HUDEP-2 (cell line): Measurements from ENCODE around the gene PGS1.

Source experiments
- DNase-seq, 76 experiments: peaks; one replicate each; lab custom pipeline; 2025; ENCODE audit not compliant: unreplicated experiment in 76 of 76; lab: John Stamatoyannopoulos, UW

Gene PGS1

DNA sequence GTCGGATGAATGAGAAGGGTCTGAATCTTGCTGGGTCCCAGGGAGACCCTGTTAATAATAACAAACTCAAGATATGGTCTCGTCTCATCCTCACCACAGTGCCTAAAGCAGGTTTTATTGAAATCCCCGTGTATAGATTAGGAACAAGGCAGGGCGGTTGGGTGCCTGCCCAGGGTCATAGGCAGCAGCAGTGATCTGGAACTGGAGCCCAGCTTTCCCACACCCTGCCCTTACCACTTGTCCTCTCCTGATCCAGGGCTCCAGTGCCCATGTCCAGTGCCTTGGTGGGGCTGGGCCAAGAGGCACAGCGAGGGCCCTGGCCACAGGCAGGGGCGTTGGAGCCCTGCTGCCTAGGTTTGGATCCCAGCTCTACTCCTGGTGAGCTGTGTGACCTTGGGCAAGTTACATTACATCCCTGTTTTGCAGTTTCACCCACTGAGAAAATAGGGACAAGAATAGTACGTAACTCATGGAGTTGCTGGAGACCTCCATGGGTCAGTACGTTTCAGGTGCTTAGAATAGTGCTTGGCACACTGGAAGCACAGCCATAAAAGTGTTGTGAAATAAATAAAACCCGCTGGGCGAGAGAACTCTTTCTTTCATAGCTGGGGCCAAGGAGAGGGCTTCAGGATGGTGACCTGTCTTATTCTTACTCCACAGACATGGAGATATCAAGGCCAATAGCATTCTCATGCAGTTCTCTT lies 32.5 kb upstream of the PGS1 start:
- no peak for DNase-seq

DNA sequence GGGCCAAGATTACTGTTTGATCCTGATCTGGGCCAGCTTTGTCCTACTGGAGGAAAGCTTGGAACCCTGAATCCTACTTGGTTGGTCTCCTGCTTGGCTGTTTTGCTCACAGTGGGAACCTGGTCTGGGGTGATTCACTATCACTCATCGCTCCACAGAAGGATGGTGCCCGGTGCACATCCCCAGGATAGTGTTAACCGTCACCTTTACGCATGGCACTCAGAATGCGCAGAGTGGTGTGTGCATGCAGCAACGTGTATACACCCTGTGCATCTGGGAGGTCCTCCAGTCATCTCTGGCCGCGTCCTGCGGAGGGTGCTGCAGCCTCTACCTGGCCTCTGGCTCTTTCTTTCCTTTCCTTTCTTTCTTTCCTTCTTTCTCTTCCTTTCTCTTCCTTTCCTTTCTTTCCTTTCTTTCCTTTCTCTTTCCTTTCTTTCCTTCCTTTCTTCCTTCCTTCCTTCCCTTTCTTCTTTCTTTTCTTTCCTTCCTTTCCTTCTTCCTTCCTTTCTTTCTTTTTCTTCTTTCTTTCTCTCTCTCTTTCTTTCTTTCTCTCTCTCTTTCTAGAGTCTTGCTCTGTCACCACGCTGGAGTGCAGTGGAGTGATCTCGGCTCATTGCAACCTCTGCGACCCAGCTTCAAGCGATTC lies 31.7 kb upstream of the PGS1 start:
- no peak for DNase-seq

DNA sequence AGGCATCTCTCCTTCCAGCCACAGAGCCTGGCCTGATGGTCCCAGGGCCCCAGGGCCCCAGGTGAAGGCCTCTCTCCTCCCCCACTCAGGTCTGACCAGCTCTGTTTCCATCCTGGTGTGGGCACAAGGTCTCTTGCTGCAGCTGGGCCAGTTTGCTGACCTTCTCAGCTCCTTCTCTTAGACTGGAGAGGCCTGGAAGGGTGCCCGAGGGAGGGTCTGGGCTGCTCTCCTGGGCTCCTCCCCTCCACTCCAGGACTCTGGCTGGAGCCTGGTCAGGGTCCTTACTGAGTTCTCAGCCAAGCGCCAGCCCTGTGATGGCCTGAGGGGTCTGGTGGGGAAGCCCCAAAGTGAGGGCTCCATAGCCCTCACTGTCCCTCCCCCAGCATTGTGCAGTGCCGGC lies 31.0 kb upstream of the PGS1 start:
- no peak for DNase-seq

DNA sequence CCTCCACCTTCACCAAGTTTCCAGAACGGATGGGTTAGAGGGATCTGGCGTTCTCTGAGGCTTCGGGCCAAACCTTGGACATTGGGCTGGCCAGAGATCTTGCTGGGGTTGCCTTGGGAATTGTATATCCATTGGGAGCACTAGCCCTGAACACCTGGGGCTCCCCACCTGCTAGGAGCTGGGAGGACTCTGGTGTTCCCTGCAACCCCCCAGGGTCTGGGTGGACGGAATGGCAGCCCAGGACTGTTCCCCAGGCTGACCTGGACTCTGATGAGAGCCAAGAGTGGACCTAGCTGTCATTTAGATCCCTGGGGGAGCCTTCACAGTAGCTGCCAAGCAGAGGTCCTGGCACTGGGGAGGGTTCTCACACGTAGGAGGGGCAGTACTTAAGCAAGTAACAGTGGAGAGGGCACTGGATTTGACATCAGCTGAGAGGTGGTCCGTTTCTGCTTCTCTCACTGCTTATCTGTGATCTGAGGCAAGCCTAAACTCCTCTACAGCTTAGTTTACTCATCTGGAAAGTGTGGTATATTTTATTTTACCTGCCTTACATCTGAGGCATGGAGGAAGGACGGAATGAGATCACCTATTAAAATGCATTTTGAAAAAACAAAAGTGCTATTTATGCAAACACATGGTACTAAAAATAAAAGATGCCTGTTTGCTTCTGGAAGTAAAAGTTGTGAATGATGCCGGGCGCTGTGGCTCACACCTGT lies 30.2 kb upstream of the PGS1 start:
- no peak for DNase-seq

DNA sequence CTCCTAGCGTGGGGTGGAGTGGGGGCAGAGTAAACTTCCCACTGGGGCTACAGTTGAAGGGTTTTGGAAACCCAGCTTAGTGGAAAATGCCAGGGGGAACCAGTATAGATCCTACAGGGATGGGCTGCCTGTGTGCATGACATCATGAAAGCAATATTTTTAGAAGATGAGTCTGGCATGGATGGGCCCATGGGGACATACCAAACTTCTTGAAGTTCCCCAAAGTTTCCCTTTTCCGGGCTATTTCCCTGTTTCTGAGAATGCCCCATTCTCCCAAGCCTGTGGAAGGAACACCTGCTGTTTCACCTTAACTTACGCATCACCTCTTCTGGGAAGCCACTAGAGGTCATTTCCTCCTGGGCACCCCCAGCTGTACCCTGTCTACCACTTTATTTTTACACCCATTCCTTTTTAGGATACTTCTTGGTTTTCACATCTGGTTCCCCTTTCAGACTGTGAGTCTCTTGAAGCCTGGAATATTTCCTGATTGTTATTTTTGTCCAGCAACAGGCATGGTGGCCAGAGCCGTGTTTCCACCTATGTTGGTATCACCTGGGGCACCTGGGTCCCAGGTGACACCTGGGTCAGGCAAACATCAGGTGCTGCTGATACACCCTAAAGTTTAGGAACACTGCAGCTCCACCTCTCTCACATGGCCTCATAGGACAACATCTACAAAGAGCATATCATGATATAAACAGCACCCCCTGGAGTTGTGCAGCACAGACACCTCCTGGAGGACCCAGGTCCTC lies 28.4 kb upstream of the PGS1 start:
- no peak for DNase-seq

DNA sequence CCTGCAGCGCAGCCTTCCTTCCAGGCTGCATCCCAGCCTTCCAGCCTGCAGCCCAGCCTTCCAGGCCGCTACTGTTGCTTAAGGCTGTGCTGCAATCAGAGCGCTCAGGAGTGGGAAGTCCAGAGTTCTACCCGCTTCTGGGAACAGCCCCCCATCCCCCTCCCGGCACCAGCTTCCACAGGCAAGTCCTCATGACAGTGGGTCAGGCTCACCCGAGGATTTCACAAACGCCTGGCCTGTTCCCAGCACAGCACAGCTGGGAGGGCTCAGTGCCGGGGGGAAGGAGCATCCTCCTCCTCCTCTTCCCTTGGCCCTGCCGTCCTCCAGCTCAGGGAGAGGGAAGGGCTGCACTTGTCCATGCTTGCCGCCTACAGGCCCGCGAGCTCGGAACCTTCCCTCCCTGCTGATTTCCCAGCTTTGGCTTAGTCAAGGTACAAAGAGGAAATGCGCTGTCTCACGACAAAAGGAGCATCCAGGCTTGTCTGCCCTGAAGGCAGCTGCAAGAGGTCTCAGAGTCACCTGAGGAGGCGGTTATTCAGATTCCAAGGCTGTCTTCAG lies 26.9 kb upstream of the PGS1 start:
- DNase-seq = no peak

DNA sequence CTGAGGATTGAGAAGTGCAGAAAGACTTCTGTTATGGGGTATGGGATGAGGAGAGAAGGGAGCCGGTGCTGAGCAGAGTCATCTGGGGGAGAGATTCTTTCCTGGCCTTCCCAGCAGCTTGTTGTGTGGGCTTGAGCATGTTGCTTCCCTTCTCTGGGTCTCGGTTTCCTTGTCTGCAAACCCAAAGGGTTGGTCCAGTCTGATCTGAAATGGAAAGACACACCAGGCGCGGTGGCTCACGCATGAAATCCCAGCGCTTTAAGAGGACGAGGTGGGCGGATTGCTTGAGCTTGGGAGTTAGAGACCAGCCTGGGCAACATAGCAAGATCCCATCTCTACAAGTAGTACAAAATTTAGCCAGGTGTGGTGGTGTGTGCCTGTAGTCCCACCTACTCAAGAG lies 24.6 kb upstream of the PGS1 start:
- no peak for DNase-seq

DNA sequence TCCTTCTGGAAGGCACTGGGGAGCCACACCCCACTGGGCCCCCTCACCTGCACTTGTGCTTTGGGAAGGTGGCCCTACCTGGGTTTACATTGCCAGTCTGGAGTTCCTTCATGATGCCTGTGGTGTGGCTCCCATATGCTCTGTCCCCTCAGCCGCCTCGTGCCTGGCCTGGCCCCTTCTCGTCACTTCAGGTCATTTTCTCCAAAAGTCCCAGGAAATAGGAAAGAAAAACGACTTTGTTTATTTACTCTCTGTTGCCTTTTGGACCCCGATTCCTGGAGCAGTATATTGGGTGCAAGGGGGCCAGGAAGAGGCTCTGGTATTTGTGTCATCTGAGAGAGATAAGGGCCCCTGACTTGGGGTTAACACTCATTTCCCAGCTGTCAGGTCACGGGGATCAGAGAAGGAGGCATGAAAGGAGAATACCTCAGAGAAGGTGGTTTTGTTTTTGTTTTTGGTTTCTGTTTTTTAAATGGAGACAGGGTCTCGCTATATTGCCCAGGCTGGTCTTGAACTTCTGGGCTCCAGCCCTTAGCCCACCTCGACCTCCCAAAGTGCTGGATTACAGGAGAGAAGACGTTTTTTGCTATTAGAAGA lies 23.3 kb upstream of the PGS1 start:
- no peak for DNase-seq

DNA sequence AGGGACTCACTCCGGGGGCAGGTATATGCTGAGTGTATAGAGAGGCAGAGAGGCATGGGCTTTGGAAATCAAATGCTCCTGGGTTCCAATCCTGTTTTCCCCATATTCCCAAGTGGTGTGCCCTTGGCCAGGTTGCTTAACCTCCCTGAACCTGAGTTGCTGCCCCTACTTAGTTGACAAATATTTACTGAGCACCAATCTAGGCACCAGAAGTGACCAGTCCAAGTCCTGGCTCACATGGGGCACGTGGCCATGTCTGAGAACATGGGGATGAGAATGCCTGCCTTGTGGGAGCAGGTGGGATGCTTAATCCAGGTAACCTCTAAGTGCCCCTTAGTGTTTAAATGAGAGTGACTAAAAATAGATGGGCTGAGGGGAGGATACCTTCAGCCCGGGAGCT lies 22.7 kb upstream of the PGS1 start:
- no peak for DNase-seq

DNA sequence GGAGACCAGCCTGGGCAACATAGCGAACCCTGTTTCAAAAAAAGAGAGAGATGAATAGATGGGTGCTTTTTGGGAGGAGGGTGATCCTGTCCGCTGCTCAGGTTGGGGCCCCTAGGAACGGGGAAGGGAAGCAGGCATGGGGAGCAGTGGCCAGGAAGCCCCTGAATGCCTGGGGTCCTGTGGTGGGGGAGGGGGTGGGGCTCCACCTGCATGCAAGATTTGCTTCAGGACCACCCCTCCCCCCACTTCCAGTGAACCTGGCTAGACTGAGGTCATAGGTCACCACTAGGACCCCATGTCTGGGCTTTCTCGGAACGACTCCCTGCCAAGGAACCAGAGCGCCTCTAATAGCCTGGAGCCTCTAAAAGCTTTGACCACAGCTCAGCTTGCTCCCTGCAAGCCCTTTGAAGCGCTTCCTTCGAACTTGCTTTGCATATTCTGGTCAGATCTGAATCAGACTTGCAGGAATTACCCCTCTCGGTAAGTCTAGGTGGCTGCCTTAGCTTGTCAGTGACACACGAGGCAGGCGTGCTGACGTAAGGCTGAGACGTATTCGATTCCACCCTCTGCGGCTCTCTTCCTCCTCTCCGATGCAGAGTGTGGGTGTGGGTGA lies 22.2 kb upstream of the PGS1 start:
- DNase-seq = peak in 3 of 76 experiments; percentile 10 to 39 (median 30)

DNA sequence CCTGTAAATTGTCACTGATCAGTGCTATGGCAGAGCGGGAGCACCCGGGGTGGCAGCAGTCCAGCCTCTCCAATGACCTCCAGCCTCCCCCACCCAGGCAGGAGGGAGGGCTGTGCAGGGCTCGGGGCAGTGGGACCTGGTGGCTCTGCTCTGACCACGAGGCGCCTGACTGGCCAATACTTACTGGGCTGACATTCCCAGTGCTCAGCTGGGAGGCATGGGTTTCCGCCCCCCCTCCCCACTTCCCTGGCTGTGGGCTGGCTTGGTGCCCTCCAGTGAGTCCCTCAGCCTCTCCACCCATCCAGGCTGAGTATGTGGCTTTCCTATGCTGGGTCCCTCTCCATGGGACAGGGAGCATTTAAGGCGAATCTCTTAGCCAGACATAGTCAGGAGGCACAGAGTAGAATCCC lies 21.3 kb upstream of the PGS1 start:
- DNase-seq = no peak

DNA sequence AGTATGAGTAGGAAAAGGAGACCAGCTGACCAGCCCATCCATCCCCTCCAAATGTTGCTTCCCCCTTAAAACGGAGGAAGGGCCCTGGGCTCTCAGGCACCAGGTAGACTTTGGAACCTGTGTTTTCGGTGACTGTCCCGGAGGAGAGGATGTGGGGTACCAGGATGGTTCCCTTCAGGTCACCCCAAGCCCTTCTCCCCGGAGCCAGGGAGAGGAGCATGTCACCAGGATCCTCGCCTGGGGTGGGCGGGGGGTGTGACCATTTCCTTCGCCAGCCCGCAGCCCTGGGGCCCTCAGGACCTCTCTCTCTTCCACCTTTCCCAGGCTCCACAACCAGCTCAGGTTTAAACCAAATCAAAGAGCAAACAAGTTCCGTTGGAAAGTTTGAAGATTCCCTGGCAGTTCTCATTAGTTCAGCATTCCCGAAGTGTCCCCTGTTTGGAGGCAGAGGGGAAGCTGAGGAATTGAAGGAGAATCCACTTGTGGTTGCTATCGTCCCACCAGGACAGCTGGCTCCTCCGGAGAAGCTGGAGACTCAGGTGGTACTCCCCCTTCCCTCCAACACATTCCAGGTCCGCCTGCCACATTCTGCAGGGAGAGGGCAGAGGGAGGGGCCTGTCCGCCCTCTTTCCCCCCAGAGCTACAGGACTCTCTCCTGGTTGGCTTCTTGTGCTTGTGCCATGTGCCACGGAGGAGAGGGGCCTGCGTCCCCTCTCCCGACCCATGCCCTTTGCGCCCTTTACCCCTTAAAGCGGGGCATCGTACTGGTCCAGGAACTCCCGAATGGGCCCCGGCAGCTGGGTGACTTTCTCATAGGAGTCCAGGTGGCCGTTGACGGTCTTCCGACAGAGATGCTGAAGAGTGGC lies 20.5 kb upstream of the PGS1 start:
- DNase-seq = no peak

DNA sequence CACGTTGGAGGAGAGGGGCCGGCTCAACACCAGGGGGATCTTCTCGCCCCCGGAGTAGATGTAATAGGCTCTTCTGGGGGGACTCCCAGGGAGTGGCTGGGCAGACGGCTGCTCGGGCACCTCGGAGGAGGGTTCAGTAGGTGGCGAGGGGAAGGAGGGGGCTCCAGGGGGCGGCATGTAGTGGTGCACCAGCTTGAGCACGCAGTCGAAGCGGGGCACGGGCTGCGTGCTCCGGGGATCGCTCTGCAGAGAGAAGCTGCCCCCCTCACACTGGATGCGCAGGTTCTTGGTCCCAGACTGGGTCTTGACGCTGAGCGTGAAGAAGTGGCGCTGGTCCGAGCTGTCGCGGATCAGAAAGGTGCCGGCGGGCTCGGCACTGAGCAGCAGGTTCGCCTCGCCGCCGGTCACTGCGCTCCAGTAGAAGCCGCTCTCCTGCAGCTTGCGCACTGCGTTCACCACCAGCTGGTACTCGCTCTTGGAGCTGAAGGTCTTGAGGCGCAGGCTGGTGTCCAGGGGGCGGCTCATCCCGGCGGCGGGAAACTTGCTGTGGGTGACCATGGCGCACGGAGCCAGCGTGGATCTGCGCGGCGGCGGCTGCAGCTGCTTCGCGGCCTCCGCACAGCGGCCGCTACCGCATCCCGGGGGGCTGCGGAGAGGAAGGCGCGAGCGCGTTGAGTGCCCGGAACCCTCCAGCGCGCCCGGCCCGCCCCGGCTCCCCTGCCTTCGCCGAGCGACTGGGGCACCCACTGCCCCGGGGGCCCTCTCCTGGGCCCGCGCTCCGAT lies 19.7 kb upstream of the PGS1 start:
- no peak for DNase-seq

DNA sequence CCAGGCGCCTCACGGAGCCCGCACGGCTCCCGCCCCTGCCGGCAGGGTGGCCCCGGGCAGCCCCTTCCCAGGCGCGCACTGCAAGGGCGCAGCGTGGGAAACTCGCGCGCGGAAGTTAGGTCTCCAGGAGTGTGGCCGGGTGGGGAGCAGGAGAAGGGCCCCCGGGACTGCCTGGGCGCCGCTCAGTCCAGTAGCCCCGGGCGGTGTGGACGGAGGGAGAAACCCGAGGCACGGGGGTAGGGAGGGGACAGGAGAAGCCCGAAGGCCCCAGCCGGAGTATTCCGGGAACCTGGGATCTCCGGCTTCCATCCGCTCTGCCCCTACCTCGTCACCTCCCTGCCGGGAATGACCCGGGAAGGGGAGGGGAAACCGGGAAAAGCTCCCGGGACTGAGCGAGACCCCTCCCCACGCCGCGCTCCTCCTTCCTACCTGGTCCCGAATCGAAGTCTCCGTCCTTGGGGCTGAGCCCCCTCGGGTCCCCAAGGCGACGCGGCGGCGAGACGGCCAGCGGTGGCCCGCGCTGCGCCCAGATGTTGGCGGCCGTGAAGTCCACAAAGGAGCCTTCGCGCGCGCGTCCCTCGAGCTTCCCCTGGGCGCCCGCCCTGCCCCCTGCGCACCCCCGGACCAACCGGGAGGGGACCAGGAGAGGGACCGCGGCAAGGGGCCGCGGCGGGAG lies 19.0 kb upstream of the PGS1 start:
- DNase-seq = no peak

DNA sequence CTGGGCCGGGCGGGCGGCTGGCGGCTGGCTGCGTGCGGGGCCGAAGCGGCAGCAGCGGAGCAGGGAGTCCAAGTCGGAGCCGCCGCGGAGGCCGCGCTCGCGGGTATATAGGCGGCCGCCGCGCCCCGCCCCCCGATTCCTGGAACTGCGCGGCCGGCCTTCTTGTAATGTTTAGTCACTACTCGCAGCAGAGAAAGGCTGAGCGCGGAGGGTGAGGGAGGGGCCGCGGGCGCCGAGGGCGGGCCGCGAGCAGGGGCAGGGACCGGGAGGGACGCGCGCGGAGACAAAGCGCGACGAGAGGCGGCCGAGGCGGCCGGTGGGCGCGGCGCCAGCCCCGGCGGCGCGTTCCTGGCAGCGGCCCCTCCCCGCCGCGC lies 18.5 kb upstream of the PGS1 start, which contains the start of gene SOCS3:
SOCS3 (minus strand) TSS at position 81 of the 374 bp plus-strand sequence. CDS start 982 bp downstream, outside the sequence.
- DNase-seq = peak in 73 of 76 experiments; percentile 29 to 95 (median 85)

DNA sequence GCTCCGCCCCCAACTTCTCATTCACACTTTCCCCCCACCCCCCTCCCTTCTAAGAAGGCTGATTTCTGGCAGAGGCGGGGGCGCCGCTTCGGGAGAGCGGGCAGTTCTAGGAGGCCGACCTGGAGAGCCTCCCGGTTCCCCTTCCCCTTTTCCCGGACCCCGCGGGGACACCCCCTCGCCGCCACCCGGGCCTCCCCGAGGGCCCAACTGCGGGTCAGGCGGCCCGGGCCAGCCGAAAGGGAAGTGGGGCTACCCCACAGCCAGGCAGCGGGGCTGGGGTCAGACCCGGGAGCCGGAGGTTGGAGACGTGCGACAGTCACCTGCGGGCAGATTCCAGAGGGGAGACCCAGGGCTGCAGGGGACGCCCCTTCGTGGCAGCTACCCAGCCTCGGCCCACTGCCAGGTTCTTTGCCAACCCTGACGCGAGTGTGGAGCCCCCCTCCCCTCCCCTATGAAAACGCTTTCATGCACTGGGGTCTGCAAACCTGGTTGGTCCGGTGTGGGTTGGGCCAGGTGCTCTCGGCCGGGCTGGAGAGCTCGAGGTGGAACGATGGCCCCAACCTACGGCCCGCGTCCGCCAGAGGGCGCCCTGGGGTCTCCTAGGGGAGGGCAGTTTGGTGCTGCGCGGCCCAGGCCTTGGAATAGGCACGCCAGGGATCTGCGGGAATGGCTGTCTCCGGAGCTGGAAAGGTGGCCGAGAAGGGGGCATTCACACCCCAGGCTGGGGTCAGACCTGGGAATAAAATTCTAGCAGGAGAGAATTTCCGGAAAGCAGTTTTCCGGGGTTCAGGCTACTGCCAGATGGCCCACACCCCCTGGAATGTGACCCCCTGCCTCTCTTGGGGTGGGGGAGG lies 17.9 kb upstream of the PGS1 start:
- peak in 70 of 76 experiments; percentile 10 to 93 (median 72) for DNase-seq

DNA sequence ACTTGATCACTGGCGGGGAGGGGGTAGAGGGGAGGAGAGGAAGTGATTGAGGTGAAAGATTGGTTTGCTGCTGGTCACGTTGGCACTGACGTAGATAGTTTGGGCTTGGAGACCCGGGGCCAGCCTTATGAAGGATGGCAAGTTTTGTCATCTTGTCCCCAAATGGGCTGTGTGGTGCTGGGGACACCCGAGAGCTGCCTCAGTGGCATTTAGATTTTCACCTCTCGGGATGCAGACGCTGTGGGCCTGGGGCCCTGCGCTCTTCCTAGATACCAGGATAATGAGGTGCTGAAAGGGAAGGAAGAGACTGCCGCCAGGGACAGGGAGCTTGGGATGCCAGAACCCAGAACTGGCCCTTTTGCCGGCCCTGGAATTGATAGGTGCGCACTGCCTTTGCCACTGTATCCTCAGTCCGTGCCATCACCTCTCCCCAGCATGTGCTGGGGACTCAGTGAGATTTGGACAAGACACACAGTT lies 17.2 kb upstream of the PGS1 start:
- no peak for DNase-seq
